Prostate gland (tissue), 2 donors: ENCODE measurements around the gene LGR6.

Experiments
- CTCF ChIP-seq, 4 experiments: fragments of 200-600 bp in 2 of 4; fragments of 450-650 bp in 2 of 4; sonication (generic) in 2 of 4; IDR thresholded peaks; 1 replicate in 3 of 4; 2 replicates in 1 of 4; pipeline ENCODE4 v1.5.1; 2016 to 2019; ENCODE audit warnings: antibody characterized with exemption in 4 of 4, mild to moderate bottlenecking in 2 of 4, moderate library complexity in 2 of 4
- POLR2A ChIP-seq: fragments of 450-650 bp; IDR thresholded peaks from one replicate; pipeline ENCODE4 v1.6.1; 2016; ENCODE audit warnings: antibody characterized with exemption, mild to moderate bottlenecking

GRCh38 chr1:202159534-202160371, 33.8 kb upstream of the LGR6 start:
- TF ChIP-seq CTCF (IDR thresholded peaks at IDR 0.05) = no peak
- no peak for TF ChIP-seq POLR2A
